Measurements from ENCODE around the gene CFAP126.
"Not testable (repeated sequence)": the region's sequence is repeated elsewhere in the genome, so short reads cannot be mapped to it uniquely, and the experiment has no call there.

Gene CFAP126

GRCh38 chr1:161391136-161391535 lies 23.5 kb upstream of the CFAP126 start:
- Mint-ChIP-seq H3K4me3 (peak overlapping the region; percentile 90), H3K27ac (peak overlapping the region; percentile 76), H3K4me1 (ENCODE audit: low read depth) (peaks cover 38% of the 10 kb centered on the region)
- H3K9me3 Mint-ChIP-seq; H3K27me3 Mint-ChIP-seq (ENCODE audit: low read depth); H3K36me3 Mint-ChIP-seq (ENCODE audit: low read depth): not testable (repeated sequence)

GRCh38 chr1:161390559-161390858 lies 22.8 kb upstream of the CFAP126 start:
- Mint-ChIP-seq H3K27ac (peak overlapping the region; percentile 96), H3K4me3 (peak overlapping the region; percentile 90), H3K4me1 (ENCODE audit: low read depth) (peaks cover 38% of the 10 kb centered on the region), H3K9me3 (no peaks in the 10 kb centered on the region), H3K27me3 (ENCODE audit: low read depth) (no peaks in the 10 kb centered on the region), H3K36me3 (ENCODE audit: low read depth) (peaks cover 3% of the 10 kb centered on the region)

- no peaks in the 10 kb centered on the region for H3K27me3 Mint-ChIP-seq (ENCODE audit: low read depth)
- peaks cover 38% of the 10 kb centered on the region for H3K4me1 Mint-ChIP-seq (ENCODE audit: low read depth)
- H3K4me3 Mint-ChIP-seq, result peak overlapping the region; percentile 90
- H3K27ac Mint-ChIP-seq, result peak overlapping the region; percentile 96
- no peaks in the 10 kb centered on the region for H3K9me3 Mint-ChIP-seq
- H3K36me3 Mint-ChIP-seq (ENCODE audit: low read depth), result peaks cover 3% of the 10 kb centered on the region
Measured at GRCh38 chr1:161389691-161390558, 22.2 kb upstream of the CFAP126 start.

- not testable (repeated sequence) for H3K9me3 Mint-ChIP-seq; H3K27me3 Mint-ChIP-seq (ENCODE audit: low read depth); H3K36me3 Mint-ChIP-seq (ENCODE audit: low read depth)
- Mint-ChIP-seq H3K27ac (peak overlapping the region; percentile 96), H3K4me3 (peak overlapping the region; percentile 90), H3K4me1 (ENCODE audit: low read depth) (peaks cover 38% of the 10 kb centered on the region)
Measured at GRCh38 chr1:161389158-161389557, 21.5 kb upstream of the CFAP126 start.

- peak overlapping the region; percentile 90 for H3K4me3 Mint-ChIP-seq
- H3K36me3 Mint-ChIP-seq (ENCODE audit: low read depth), result peaks cover 3% of the 10 kb centered on the region
- H3K9me3 Mint-ChIP-seq, result no peaks in the 10 kb centered on the region
- H3K27ac Mint-ChIP-seq, result peak overlapping the region; percentile 96
- H3K27me3 Mint-ChIP-seq (ENCODE audit: low read depth), result no peaks in the 10 kb centered on the region
- peaks cover 38% of the 10 kb centered on the region for H3K4me1 Mint-ChIP-seq (ENCODE audit: low read depth)
Measured at GRCh38 chr1:161388639-161389038, 21.0 kb upstream of the CFAP126 start.

GRCh38 chr1:161382214-161383019 lies 14.7 kb upstream of the CFAP126 start:
- Mint-ChIP-seq H3K36me3 (ENCODE audit: low read depth) (peaks cover 3% of the 10 kb centered on the region), H3K27ac (no peak overlapping the region), H3K27me3 (ENCODE audit: low read depth) (no peaks in the 10 kb centered on the region)

GRCh38 chr1:161381707-161382106 lies 14.0 kb upstream of the CFAP126 start:
- Mint-ChIP-seq H3K27ac (no peak overlapping the region), H3K9me3 (no peaks in the 10 kb centered on the region), H3K36me3 (ENCODE audit: low read depth) (peaks cover 3% of the 10 kb centered on the region), H3K27me3 (ENCODE audit: low read depth) (no peaks in the 10 kb centered on the region), H3K4me1 (ENCODE audit: low read depth) (peaks cover 9% of the 10 kb centered on the region), H3K4me3 (no peak overlapping the region)

More at GRCh38 chr1:161382214-161383019, 14.7 kb upstream of the CFAP126 start:
- peaks cover 15% of the 10 kb centered on the region for H3K4me1 Mint-ChIP-seq (ENCODE audit: low read depth)
- no peak overlapping the region for H3K4me3 Mint-ChIP-seq
- no peaks in the 10 kb centered on the region for H3K9me3 Mint-ChIP-seq

GRCh38 chr1:161379071-161379470 lies 11.4 kb upstream of the CFAP126 start:
- no peak overlapping the region for H3K4me3 Mint-ChIP-seq
- H3K36me3 Mint-ChIP-seq (ENCODE audit: low read depth), result no peaks in the 10 kb centered on the region
- no peaks in the 10 kb centered on the region for H3K9me3 Mint-ChIP-seq
- H3K27me3 Mint-ChIP-seq (ENCODE audit: low read depth), result no peaks in the 10 kb centered on the region
- H3K27ac Mint-ChIP-seq, result no peak overlapping the region
- H3K4me1 Mint-ChIP-seq (ENCODE audit: low read depth), result peaks cover 4% of the 10 kb centered on the region

- Mint-ChIP-seq H3K4me1 (ENCODE audit: low read depth) (peaks cover 4% of the 10 kb centered on the region), H3K9me3 (no peaks in the 10 kb centered on the region), H3K4me3 (no peak overlapping the region), H3K27me3 (ENCODE audit: low read depth) (no peaks in the 10 kb centered on the region), H3K27ac (no peak overlapping the region), H3K36me3 (ENCODE audit: low read depth) (no peaks in the 10 kb centered on the region)
Measured at GRCh38 chr1:161378014-161378413, 10.3 kb upstream of the CFAP126 start.

GRCh38 chr1:161374373-161374772 lies 6.7 kb upstream of the CFAP126 start:
- Mint-ChIP-seq H3K36me3 (ENCODE audit: low read depth) (no peaks in the 10 kb centered on the region), H3K9me3 (no peaks in the 10 kb centered on the region), H3K27me3 (ENCODE audit: low read depth) (no peaks in the 10 kb centered on the region), H3K4me3 (no peak overlapping the region), H3K4me1 (ENCODE audit: low read depth) (peaks cover 5% of the 10 kb centered on the region), H3K27ac (no peak overlapping the region)

GRCh38 chr1:161373442-161373841 lies 5.8 kb upstream of the CFAP126 start:
- H3K36me3 Mint-ChIP-seq (ENCODE audit: low read depth), result no peaks in the 10 kb centered on the region
- H3K4me3 Mint-ChIP-seq, result no peak overlapping the region
- no peak overlapping the region for H3K27ac Mint-ChIP-seq
- H3K9me3 Mint-ChIP-seq, result no peaks in the 10 kb centered on the region
- H3K4me1 Mint-ChIP-seq (ENCODE audit: low read depth), result peaks cover 5% of the 10 kb centered on the region
- H3K27me3 Mint-ChIP-seq (ENCODE audit: low read depth), result no peaks in the 10 kb centered on the region

- H3K4me1 Mint-ChIP-seq (ENCODE audit: low read depth), result peaks cover 5% of the 10 kb centered on the region
- no peaks in the 10 kb centered on the region for H3K9me3 Mint-ChIP-seq
- peaks cover 23% of the 10 kb centered on the region for H3K36me3 Mint-ChIP-seq (ENCODE audit: low read depth)
- no peak overlapping the region for H3K4me3 Mint-ChIP-seq
- no peak overlapping the region for H3K27ac Mint-ChIP-seq
- no peaks in the 10 kb centered on the region for H3K27me3 Mint-ChIP-seq (ENCODE audit: low read depth)
Measured at GRCh38 chr1:161365207-161365606, 2.5 kb downstream of the CFAP126 start.

GRCh38 chr1:161364332-161364731 lies 3.3 kb downstream of the CFAP126 start:
- Mint-ChIP-seq H3K27me3 (ENCODE audit: low read depth) (no peaks in the 10 kb centered on the region), H3K27ac (no peak overlapping the region), H3K36me3 (ENCODE audit: low read depth) (peaks cover 29% of the 10 kb centered on the region), H3K4me1 (ENCODE audit: low read depth) (peaks cover 8% of the 10 kb centered on the region), H3K9me3 (no peaks in the 10 kb centered on the region), H3K4me3 (no peak overlapping the region)

- no peak overlapping the region for H3K4me3 Mint-ChIP-seq
- no peaks in the 10 kb centered on the region for H3K9me3 Mint-ChIP-seq
- peaks cover 7% of the 10 kb centered on the region for H3K4me1 Mint-ChIP-seq (ENCODE audit: low read depth)
- peak overlapping the region; percentile 22 for H3K27ac Mint-ChIP-seq
- no peaks in the 10 kb centered on the region for H3K27me3 Mint-ChIP-seq (ENCODE audit: low read depth)
- peaks cover 23% of the 10 kb centered on the region for H3K36me3 Mint-ChIP-seq (ENCODE audit: low read depth)
Measured at GRCh38 chr1:161359291-161359690, 8.4 kb downstream of the CFAP126 start.

GRCh38 chr1:161357073-161357472 lies 10.6 kb downstream of the CFAP126 start:
- peaks cover 8% of the 10 kb centered on the region for H3K4me1 Mint-ChIP-seq (ENCODE audit: low read depth)
- H3K9me3 Mint-ChIP-seq, result no peaks in the 10 kb centered on the region
- no peaks in the 10 kb centered on the region for H3K27me3 Mint-ChIP-seq (ENCODE audit: low read depth)
- no peak overlapping the region for H3K4me3 Mint-ChIP-seq
- H3K27ac Mint-ChIP-seq, result no peak overlapping the region
- peaks cover 15% of the 10 kb centered on the region for H3K36me3 Mint-ChIP-seq (ENCODE audit: low read depth)
